Iris pigment epithelial cell (primary cell): ENCODE results near the gene RNASE13.

ENCODE experiments used
- DNase-seq: peaks from one replicate; pipeline ENCODE4 v3.0.0-alpha.2; 2011; ENCODE audit warnings: low read depth

Gene RNASE13, protein sequence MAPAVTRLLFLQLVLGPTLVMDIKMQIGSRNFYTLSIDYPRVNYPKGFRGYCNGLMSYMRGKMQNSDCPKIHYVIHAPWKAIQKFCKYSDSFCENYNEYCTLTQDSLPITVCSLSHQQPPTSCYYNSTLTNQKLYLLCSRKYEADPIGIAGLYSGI

GRCh38 chr14:21034707-21035106, at the start of gene RNASE13:
TSS of gene RNASE13 (minus strand) at chr14:21034807. CDS start at chr14:21034288, 519 bp downstream.
- no peak for DNase-seq

GRCh38 chr14:21084396-21084795, 49.8 kb upstream of the RNASE13 start:
- DNase-seq: no peak

- DNase-seq: no peak
Observed at GRCh38 chr14:21083565-21084325, 49.1 kb upstream of the RNASE13 start.

GRCh38 chr14:21081521-21082142, 47.0 kb upstream of the RNASE13 start:
- no peak for DNase-seq

GRCh38 chr14:21078726-21079125, 44.1 kb upstream of the RNASE13 start:
- DNase-seq: peak; percentile 16

GRCh38 chr14:21078287-21078686, 43.7 kb upstream of the RNASE13 start:
- no peak for DNase-seq

GRCh38 chr14:21077672-21078071, 43.1 kb upstream of the RNASE13 start:
- no peak for DNase-seq

DNA sequence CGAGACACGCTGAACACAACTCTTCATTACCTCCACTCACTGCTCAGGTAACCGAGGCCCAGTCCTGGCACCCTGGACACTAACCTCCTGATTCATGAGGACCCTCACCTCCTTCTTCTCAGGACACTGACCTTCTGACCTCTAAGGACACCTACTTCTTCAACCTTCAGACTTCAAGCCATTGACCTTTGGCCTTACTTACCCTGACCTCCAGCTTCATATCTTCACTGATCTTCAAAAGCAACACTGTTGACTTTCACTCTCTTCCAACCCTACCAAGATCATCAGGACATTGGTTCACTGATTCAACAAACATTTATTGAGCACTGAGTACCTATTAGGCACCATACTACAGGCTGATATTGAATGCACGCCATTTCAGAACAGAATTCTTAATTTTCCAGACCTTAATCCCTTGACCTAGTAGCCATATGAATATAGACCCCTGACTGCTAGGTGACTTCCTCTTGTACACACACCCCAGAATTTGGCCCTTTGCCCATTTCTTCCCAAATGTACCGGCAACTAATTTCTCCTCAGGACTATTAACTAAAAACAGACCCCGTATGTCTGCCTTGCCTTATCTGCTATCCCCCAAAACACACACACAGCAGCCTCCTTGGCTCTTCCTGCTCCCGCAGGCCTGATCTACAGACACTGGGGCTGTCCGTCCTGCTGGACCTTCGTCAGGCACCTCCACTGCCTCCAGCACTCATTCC, 41.3 kb upstream of the RNASE13 start:
- DNase-seq: no peak

DNA sequence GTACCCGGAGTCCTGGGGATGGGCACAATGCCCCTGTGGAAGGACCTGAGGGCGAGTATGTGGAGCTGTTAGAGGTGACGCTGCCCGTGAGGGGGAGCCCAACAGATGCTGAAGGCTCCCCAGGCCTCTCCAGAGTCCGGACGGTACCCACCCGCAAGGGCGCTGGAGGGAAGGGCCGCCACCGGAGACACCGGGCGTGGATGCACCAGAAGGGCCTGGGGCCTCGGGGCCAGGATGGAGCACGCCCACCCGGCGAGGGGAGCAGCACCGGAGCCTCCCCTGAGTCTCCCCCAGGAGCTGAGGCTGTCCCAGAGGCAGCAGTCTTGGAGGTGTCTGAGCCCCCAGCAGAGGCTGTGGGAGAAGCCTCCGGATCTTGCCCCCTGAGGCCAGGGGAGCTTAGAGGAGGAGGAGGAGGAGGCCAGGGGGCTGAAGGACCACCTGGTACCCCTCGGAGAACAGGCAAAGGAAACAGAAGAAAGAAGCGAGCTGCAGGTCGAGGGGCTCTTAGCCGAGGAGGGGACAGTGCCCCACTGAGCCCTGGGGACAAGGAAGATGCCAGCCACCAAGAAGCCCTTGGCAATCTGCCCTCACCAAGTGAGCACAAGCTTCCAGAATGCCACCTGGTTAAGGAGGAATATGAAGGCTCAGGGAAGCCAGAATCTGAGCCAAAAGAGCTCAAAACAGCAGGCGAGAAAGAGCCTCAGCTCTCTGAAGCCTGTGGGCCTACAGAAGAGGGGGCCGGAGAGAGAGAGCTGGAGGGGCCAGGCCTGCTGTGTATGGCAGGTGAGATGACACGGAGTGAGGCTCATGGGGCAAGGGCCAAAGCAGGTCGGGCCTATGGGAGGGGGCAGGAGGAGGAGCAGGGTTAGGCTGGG, 40.0 kb upstream of the RNASE13 start:
- DNase-seq: no peak

- DNase-seq: no peak
Observed at GRCh38 chr14:21073921-21074320, 39.3 kb upstream of the RNASE13 start.

- no peak for DNase-seq
Observed at GRCh38 chr14:21072781-21073339, 38.3 kb upstream of the RNASE13 start.

DNA sequence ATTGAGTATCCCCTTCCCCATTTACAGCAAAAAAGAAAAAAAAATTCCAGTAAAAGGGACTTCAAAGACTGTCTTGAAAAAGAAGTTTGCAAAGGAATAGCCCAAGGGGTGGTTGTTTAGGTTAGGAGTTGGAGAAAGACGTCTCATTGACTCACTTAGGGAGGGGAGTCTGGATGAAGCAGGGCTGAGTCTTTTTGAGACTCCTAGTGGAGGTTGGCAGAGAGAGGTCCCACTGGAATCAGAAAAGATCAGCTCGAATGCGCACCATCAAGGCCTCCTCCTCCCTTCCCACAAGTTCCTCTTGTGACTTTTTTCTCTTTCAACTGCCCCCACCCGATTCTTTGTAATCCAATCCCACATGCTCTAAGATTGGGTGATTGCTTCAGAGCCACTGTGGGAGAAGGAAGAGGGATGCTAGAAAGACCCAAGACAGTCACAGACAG, 37.4 kb upstream of the RNASE13 start:
- DNase-seq: peak; percentile 70

DNA sequence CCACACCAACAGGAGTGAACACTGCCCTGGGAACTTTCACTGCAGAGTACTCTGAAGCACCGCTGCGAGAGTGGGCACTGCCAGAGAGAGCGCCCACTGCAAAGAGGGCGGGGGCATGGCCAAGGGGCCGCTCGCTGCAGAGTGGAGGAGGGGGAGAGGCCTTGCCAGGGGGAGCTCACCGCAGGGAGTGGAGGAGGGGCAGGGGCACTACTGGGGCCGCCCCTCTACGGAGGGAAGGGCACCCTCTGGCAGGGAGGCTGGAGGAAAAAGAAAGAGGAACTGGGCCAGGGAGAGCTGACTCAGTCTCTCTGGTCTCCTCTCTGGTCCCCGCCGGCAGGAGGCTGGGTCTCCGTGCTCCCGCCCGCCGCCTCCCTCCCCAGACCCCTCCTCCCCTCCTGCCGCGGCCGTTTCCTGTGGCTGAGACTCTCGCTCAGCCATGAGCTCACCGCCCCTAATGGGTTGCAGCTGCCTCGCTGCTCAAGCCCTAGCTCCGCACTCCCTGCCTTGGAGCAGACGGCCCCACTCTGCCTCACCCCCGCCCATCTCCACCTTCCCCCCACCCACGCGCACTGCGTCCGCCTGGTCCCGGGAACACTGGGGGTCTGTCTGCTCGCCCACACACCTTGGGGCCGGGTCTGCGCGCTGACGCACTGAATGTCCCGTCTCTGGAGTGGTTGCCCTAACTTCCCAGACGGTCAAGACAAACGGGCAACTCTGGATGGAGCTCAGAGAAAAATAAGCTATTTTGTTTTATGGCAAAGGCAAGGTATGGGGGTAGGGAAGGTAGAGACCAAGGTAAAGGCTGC, 36.8 kb upstream of the RNASE13 start:
- DNase-seq: peak; percentile 94

DNA sequence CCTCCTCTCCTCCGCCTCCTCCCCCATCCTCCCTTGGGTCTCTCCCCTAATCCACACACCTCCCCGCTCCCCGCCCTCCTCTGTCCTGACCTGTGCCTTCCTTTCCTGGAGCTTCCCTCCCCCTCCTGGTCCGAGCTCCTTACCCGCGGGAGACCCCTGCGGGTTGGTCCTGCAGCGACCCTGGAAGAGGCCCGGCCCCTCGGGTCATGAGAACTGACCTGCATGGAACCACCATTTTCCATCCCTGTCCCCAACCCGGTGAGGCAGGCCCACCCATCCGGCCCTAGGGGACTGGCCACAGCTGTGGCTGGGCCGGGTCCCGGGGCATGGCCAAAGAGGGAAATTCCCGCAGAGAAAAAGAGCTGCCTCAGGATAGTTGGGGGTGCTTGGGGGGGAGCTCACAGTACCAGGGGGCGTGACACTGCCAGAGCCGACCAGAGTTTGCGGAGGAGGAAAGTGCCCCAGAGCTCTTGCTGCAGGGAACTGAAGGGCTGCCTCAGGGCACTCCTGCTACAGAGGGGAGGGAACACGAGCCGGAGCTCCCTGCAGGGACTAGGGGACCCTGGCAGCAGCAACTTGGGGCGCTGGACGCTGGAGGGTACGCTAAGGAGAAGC, 36.1 kb upstream of the RNASE13 start:
- DNase-seq: peak; percentile 43

- DNase-seq: peak; percentile 24
Observed at GRCh38 chr14:21070083-21070609, 35.5 kb upstream of the RNASE13 start, which contains the start of gene ARHGEF40. TSS of gene ARHGEF40 (plus strand) at chr14:21070304. CDS start at chr14:21070397, 93 bp downstream.

GRCh38 chr14:21069388-21070082, 34.9 kb upstream of the RNASE13 start:
- DNase-seq: no peak

- DNase-seq: peak; percentile 45
Observed at GRCh38 chr14:21068521-21069387, 34.1 kb upstream of the RNASE13 start.
